Activated CD8-positive, alpha-beta memory T cell treated with anti-CD3 and anti-CD28 coated beads for 36 hours (primary cell): ENCODE results near the gene MAP3K2. TPM values are rescaled to one million over a fixed set of nuclear protein-coding genes. Genes with fewer than 3 reads are reported as not detected.
"Not testable (repeated sequence)": the region's sequence is repeated elsewhere in the genome, so short reads cannot be mapped to it uniquely, and the experiment has no call there.

Experiments
- CTCF ChIA-PET: fragments of 350-600 bp; sonication (Branson Sonifier 250); formaldehyde crosslinking; loops from one replicate; lab custom pipeline; 2021; ENCODE audit warnings: antibody characterized with exemption; lab: Charles Lee
- POLR2A ChIA-PET: fragments of 350-600 bp; sonication (Branson Sonifier 250); formaldehyde crosslinking; loops from one replicate; lab custom pipeline; 2021; ENCODE audit warnings: antibody characterized with exemption; lab: Charles Lee
- total RNA-seq, 2 experiments: library from RNA; stranded (reverse); gene quantifications; one replicate each; pipeline ENCODE4 v1.2.3, GENCODE V29; 2021

The MAP3K2 gene
- total RNA-seq, 2 experiments from 2014 or later, result 48.4 to 49.5 TPM

DNA sequence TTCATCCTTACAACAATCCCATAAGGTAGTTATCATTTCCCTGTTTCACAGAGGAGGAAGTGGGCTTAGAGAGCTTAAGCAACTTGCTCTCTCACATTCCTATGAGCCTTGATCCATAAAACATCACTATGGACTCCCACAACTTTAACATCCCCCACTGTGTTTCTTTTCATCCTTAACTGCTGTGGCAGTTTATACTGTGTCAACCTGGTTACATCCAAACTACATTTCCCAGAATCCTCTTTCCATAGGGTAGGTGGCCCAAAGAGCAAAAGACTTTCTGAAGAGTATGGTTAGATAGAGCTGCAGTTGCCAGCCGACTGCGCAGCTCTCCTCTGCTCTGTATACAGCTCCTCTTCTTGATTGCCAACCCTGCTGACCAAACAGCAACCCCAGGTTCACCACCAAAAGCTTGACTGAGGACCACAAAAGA is 22.5 kb downstream of the MAP3K2 start:
- POLR2A ChIA-PET, result interaction anchor here (0.6 kb wide), 1 partner anchor 43 kb away, joined by 3 read pairs; no protein-coding TSS in a partner anchor
- CTCF ChIA-PET, result interaction anchor here (1.5 to 2.3 kb wide), 2 partner anchors 13 to 22 kb away, joined by 4 to 5 read pairs; no protein-coding TSS in a partner anchor

DNA sequence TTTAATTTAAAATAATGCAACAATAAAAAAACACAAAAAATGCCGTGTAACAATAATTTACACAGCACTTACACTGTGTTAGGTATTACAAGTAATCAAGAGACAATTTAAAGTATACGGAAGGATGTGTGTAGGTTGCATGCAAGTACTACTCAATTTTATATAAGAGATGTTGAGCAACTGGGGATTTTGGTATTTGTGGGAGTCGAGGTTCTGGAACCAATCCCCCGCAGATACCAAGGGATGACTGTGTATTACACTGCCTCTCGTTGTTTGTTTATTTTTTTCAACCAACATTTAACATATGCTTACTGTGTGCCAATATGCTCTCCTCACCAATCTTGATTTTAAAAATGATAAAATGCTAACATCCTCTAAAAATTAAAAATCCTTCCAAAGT is 24.8 kb downstream of the MAP3K2 start:
- CTCF ChIA-PET, result interaction anchor here (1.0 kb wide), 1 partner anchor 53 kb away, joined by 3 read pairs; no protein-coding TSS in a partner anchor
- POLR2A ChIA-PET, result no interaction called here

DNA sequence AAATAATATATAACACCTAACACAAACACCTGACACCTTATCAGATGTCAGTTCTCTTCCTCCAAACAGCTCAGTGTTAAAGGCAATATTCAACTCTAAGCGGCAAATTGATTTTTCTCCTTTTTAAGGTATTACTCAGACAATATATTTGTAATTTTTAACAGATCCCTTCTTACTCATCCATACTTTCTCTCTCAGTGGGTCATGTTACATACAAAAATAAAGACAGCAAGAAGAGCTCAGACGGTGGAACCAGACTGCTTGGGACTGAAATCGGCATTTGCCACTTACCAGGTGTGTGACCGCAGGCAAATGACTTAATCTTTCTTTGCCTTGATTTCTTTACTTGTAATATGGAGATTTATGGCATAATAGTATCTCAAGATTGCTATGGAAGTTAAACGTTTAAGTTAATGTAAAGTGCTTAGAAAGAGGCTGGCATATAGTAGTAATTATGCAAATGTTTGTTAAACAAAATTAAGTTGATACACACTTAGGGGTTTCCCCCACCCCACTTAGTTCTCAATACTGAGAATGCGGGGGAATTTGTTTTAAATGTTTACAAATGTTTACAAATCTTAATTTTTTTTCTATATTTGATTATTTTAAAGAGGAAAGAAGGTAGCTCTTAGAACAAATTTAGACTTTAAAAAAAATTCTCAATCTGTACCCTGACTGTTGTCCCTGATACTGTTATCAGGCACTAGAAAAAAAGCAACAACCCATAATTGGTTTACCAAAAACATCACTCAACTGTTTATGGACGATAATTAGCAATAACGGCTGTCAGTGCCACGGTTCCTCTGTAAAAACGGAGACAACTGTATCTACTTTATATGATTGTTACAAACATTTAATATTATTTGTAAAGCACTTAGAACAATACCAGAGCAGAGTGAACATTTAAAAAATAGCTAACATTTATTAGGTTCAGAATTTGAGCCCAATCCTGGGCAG is 25.6 kb downstream of the MAP3K2 start:
- CTCF ChIA-PET, result interaction anchor here (1.0 kb wide), 1 partner anchor 54 kb away, joined by 3 read pairs; no protein-coding TSS in a partner anchor
- POLR2A ChIA-PET, result no interaction called here

DNA sequence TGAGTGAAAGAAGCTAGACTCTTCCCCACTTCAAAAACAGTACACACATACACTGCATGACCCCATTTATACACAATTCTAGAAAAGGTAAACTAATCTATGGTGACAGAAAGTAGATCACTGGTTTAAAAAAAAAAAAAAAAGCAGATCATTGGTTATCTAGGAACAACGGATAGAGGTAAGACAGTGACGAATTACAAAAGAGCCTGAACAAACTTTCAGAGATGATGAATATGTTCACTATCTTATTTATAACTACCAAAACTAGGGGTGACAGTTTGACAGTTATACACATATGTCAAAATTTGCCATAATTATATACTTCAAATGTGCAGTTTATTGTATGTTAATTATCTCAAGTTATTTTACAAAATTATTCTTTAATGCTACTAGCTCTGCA is 27.5 kb downstream of the MAP3K2 start:
- ChIA-PET CTCF (interaction anchor here (0.7 kb wide), 1 partner anchor 256 kb away, joined by 3 read pairs; no protein-coding TSS in a partner anchor), POLR2A (no interaction called here)

DNA sequence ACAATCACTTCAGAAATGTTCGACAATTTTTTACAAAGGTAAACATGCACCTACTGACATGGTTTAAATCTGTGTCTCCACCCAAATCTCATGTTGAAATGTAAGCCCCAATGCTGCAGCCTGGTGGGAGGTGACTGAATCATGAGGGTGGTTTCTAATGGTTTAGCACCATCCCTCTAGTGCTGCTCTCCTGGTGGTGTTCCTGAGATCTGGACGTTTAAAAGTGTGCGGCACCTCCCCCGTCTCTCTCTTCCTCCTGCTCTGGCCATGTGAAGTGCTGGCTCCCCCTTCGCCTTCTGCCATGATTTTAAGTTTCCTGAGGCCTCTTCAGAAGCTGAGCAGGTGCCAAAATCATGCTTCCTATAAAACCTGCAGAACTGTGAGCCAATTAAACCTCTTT is 28.3 kb downstream of the MAP3K2 start:
- ChIA-PET CTCF (no interaction called here), POLR2A (no interaction called here)

DNA sequence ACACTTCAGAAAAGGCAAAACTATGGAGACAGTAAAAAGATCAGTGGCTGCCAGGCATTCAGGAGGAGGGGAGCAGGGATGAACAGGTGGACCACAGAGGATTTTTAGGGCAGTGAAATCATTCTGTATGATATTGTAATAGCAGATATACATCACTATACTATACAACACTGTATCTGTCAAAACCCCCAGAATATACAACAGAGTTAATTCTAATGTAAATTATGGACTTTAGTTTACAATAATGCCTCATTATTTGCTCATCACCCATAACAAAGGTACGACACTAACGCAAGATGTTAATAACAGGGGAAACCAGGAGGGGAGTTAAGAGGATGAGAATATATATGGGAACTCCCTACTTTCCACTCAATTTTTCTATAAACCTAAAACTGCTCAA is 28.8 kb downstream of the MAP3K2 start:
- CTCF ChIA-PET, result no interaction called here
- POLR2A ChIA-PET, result no interaction called here

DNA sequence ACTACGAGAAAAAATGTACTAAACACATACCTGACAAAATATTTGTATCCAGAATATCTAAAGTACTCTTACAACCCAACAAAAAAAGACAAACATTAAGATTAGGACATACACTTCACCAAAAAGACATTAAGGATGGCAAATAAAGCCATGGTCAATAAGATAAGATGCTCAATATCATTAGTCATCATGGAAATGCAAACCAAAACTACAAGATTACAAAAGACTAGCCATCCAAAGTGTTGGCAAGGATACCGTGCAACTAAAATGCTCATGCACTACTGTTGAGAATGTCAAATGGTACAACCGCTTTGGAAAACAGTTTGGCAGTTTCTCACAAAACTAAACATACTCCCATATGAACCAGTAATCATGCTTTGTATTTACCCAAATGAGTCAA is 29.7 kb downstream of the MAP3K2 start:
- ChIA-PET CTCF (no interaction called here), POLR2A (no interaction called here)

DNA sequence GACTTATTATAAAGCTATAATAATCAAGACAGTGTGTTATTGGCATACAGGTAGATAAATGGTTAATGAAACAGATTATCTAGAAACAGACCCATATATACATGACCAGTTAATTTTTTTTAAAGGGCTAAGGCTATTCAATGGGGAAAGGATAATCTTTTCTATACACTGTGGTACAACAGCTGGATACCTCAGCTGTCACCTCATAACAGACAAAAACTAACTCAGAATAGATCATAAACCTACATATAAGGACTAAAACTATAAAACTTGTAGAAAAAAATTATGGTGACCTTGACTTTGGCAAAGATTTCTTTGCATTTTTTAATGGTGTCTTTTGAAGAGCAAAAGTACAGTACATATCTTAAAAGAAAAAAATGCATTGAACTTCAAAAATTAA is 30.2 kb downstream of the MAP3K2 start:
- POLR2A ChIA-PET, result no interaction called here
- CTCF ChIA-PET, result no interaction called here

DNA sequence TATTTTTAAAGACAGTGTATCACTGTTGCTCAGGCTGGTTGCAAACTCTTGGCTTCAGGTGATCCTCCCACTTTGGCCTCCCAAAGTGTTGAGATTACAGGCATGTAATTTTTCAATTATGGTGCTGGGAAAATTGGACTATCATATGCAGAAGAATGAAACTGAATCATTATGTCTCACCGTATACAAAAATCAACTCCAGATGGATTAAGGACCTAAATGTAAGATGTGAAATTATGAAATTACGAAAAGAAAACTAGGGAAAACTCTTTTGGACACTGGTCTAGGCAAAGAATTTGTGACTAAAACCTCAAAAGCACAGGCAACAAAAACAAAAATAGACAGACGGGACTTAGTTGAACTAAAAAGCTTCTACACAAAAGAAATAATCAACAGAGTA is 31.2 kb downstream of the MAP3K2 start:
- CTCF ChIA-PET, result no interaction called here
- POLR2A ChIA-PET, result no interaction called here

DNA sequence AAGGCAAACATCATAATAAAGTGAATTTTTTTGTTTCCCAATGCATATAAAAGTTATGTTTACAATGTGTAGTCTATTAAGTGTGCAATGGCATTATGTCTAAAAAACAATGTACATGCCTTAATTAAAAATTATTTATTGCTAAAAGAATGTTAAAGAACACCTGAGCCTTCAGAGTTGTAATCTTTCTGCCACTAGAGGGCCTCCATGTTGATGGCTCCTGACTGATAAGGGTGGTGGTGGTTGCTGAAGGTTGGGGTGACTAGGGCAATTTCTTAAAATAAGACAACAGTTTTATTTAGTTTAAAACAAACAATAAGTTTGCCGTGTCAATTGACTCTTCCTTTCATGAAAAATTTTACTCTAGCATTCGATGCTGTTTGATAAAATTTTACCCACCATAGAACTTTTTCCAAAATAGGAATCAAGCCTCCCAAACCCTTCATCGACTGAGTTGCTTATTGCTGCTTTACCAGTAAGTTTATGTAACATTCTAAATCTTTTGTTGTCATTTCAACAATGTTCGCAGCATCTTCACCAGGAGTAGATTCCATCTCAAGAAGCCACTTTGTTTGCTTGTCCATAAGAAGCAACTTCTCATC is 32.3 kb downstream of the MAP3K2 start:
- POLR2A ChIA-PET, result no interaction called here
- CTCF ChIA-PET, result no interaction called here

DNA sequence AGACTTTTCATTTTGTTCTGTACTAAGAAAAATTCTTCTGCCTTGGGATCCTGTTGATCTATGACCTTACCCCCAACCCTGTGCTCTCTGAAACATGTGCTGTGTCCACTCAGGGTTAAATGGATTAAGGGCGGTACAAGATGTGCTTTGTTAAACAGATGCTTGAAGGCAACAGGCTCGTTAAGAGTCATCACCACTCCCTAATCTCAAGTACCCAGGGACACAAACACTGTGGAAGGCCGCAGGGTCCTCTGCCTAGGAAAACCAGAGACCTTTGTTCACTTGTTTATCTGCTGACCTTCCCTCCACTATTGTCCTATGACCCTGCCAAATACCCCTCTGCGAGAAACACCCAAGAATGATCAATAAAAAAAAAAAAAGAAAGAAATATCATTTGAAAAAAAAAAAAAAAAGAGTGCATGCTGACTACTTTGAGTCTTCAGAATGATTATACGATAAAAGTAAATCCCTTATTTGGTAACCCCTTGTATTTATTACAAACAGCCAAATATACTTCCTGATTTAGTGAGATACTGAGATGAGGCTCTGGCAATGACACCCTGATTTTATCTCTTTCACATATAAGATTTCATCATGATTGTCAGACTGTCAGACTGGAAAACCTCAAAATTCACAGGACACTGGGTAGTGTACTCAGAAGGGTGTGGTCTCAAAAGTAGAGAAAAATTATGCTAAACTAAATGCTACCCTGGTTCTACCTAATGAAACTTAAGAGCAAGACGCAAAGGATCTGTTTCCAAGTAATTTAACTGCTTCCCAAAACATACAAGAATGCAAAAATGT is 33.7 kb downstream of the MAP3K2 start:
- CTCF ChIA-PET, POLR2A ChIA-PET: not testable (repeated sequence)

DNA sequence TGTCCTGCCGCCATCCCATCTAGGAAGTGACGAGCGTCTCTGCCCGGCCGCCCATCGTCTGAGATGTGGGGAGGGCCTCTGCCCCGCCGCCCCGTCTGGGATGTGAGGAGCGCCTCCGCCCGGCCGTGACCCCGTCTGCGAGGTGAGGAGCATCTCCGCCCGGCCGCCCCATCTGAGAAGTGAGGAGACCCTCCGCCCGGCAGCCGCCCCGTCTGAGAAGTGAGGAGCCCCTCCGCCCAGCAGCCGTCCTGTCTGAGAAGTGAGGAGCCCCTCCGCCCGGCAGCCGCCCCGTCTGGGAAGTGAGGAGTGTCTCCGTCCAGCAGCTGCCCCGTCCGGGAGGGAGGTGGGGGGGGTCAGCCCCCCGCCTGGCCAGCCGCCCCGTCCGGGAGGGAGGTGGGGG is 34.6 kb downstream of the MAP3K2 start:
- CTCF ChIA-PET, POLR2A ChIA-PET: not testable (repeated sequence)

DNA sequence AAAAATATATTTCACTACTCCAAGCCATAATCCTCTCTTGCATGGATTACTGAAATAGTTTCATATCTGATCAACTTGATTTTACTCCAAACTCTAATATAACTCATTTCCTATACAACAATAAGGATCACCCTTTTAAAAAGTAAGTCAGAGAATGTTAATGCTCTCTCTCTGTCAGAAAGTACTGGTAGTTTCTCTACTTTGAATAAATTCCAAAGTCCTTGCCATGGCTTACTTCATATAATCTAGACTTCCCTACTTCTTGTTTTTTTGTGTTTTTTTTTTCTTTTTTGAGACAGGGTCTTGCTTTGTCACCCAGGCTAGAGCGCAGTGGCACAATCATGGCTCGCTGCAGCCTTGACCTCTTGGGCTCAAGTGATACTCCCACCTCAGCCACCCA is 36.2 kb downstream of the MAP3K2 start:
- CTCF ChIA-PET, result no interaction called here
- POLR2A ChIA-PET, result no interaction called here

DNA sequence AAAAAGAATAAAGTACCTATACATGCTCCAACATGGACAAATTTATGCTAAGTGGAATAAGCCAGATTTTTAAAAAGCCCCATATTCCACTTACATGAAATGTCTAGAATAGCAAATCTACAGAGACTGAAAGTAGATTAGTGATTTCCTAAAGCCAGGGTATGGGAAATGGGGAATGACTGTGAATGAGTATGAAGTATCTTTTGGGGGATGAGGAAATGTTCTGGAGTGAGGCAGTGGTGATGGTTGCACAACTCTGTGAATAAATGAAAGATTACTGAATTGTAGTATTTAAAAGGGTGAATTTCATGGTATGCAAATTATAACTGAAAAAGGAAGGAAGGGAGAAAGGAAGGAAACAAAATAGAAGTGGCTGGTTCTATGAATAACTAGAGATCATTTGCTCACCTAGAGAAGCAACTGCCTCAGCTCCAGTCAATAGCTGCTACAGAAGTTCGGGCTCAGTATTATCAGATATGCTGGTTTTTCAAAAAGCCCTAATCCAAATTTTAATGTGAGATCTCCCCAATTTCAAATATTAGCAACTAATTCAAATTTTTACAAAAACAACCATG is 39.3 kb downstream of the MAP3K2 start:
- ChIA-PET CTCF (interaction anchor here (2.4 kb wide), 1 partner anchor 68 kb away, joined by 8 read pairs; no protein-coding TSS in a partner anchor), POLR2A (no interaction called here)

DNA sequence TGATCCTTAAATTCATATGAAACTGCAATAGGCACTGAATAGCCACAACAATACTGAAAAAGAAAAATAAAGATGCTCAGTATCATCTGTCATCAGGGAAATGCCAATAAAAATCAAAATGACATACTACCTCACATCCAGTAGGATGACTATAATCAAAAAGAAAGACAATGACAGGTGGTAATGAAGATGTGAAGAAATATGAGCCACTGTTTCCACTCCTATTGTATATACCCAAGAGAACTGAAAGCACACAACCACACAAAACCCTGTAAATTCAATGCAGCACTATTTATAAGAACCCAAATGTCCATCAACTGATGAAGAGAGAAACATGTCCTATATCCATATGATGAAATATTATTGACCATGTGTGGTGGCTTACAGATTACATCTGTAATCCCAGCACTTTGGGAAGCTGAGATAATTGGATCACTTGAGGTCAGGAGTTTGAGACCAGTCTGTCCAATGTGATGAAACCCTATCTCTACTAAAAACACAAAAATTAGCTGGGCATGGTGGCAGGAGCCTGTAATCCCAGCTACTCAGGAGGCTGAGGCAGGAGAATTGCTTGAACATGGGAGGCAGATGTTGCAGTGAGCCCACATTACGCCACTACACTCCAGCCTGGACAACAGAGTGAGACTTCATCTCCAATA is 39.9 kb downstream of the MAP3K2 start:
- POLR2A ChIA-PET, result no interaction called here
- CTCF ChIA-PET, result no interaction called here

DNA sequence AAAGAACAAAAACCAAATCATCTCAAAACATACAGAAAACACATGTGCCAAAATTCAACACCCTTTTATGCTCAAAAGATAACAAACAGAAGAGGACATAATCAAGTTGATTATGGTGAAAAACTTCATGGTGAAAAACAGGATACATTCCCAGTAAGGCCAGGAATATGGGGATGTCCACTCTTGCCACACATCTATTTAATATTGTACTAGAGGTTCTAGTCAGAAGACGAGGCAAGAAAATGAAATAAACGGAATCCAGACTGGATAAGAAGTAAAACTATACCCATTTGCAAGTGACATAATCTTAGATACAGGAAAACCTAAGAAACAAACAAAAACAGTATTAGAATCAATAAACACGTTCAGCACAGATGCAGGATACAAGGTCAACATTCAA is 40.8 kb downstream of the MAP3K2 start:
- POLR2A ChIA-PET, result no interaction called here

DNA sequence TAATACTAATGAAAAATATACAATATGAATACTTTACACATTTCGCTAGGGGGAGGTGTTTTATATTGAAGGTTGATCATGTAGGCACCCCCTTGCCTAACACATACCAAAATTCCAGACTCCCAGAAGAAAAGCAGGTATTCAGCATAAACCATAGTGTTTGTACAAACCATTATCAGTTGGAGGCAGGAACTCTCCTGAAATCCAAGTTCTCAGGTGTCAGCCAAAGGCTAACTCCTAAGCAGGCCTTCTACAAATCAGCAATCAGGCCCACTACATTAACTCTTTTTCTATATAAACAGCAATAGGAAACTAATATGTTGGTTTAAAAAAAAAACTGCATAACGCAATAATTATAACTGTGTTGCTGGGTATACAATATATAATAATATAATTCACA is 44.5 kb downstream of the MAP3K2 start:
- ChIA-PET POLR2A (no interaction called here), CTCF (no interaction called here)

More for the DNA sequence above, 40.8 kb downstream of the MAP3K2 start:
- CTCF ChIA-PET, result no interaction called here

DNA sequence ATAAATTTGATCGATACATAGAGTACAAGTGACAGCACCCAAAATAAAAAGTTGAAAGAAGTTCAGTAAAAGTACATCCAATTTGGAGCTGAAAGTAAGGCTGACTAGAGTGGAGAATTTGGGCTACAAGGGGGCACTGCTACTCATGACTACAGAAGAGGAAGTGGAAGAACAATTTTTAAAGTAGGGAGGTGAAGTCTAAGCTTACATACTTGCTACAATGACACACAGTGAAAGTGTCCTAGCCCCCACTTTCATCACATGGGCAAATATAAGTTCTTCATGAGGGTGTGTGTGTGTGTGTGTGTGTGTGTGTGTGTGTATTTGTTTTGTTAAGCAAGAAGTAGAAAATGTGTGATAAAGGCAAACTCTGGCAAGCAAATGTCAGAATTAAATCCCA is 45.7 kb downstream of the MAP3K2 start:
- ChIA-PET CTCF (interaction anchor here (0.6 kb wide), 2 partner anchors 56 to 221 kb away, joined by 3 to 4 read pairs; no protein-coding TSS in a partner anchor), POLR2A (no interaction called here)

DNA sequence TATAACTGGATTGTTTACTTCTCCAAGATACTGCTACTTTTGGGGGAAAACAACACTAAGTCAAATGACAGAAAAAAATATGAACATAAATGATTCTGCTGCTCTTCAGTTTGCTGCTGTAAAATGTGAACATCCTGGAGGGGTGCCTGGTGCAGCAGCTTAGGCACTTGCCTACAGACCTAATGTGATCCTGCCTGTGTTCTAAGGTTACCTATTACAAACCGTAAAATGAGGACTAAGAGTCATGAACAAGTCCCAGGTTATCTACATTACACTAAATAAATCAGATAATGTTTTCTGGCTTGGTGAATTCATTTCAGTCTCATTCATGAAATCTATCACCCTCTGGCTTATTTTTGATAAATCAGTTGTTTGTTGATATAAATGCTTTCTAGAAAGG is 55.4 kb downstream of the MAP3K2 start:
- ChIA-PET POLR2A (no interaction called here), CTCF (no interaction called here)
